ENCODE measurements around the gene ADAM12.
"Not testable (repeated sequence)": the region's sequence is repeated elsewhere in the genome, so short reads cannot be mapped to it uniquely, and the experiment has no call there.

ADAM12 gene

DNA sequence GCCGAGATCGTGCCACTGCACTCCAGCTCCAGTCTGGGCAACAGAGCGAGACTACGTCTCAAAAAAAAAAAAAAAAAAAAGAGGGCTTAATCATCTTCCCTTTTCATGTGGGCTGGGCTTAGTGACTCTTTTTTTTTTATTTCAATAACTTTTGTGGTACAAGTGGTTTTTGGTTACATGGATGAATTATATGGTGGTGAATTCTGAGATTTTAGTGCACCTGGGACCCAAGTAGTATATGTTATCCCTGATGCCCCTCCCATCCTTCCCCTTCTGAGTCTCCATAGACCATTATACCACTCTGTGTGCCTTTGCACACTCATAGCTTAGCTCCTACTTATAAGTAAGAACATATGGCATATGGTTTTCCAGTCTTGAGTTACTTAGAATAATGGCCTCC, 4.8 kb upstream of the ADAM12 start:
- Mint-ChIP-seq H3K9me3 (no peaks in the 10 kb centered on the region), H3K4me1 (ENCODE audit: low read depth) (peaks cover 2% of the 10 kb centered on the region), H3K27me3 (ENCODE audit: low read depth) (peaks cover 10% of the 10 kb centered on the region), H3K4me3 (no peak overlapping the region), H3K36me3 (ENCODE audit: low read depth) (no peaks in the 10 kb centered on the region), H3K27ac (no peak overlapping the region)
- no peak for DNase-seq (ENCODE audit: low spot score)

DNA sequence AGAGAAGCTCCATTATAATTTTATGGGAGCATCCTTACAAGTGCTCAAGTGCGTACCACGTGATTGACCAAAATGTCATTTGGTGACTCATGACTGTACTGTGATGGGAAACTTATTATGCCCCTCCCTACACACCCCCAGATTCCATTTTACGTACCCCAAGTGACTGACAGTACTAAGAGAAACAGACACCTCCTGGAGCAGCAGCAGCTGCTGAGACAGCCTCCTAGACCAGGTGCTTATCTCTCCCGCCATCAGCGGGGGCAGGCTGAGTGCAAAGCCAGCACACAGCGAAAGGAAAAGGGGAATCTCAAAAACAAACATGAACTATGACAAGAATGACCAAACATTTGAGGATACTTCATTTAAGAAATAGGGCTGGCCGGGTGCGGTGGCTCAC, 4.2 kb upstream of the ADAM12 start:
- no peaks in the 10 kb centered on the region for H3K9me3 Mint-ChIP-seq
- no peak for DNase-seq (ENCODE audit: low spot score)
- peaks cover 2% of the 10 kb centered on the region for H3K4me1 Mint-ChIP-seq (ENCODE audit: low read depth)
- H3K36me3 Mint-ChIP-seq (ENCODE audit: low read depth) = no peaks in the 10 kb centered on the region
- no peak overlapping the region for H3K27ac Mint-ChIP-seq
- peaks cover 11% of the 10 kb centered on the region for H3K27me3 Mint-ChIP-seq (ENCODE audit: low read depth)
- no peak overlapping the region for H3K4me3 Mint-ChIP-seq

DNA sequence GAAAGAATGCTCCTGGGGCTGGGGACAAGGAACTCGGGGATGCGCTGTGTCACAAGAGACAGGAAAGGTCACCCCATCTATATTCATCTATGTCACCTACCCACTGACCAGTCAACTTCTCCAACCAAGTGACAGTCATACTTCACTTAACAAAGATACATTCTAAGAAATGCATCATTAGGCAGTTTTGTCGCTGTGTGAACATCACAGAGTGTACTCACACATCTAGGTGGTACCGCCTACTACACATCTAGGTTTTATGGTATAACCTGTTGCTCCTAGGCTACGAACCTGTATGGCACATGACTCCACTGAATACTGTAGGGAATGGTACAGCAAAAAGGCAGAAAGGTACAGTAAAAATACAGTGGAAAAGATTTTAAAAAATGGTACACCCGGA, 3.8 kb upstream of the ADAM12 start:
- H3K36me3 Mint-ChIP-seq (ENCODE audit: low read depth) = no peaks in the 10 kb centered on the region
- H3K27me3 Mint-ChIP-seq (ENCODE audit: low read depth) = peaks cover 15% of the 10 kb centered on the region
- H3K4me1 Mint-ChIP-seq (ENCODE audit: low read depth) = peaks cover 4% of the 10 kb centered on the region
- H3K27ac Mint-ChIP-seq = no peak overlapping the region
- no peak overlapping the region for H3K4me3 Mint-ChIP-seq
- no peak for DNase-seq (ENCODE audit: low spot score)
- no peaks in the 10 kb centered on the region for H3K9me3 Mint-ChIP-seq

DNA sequence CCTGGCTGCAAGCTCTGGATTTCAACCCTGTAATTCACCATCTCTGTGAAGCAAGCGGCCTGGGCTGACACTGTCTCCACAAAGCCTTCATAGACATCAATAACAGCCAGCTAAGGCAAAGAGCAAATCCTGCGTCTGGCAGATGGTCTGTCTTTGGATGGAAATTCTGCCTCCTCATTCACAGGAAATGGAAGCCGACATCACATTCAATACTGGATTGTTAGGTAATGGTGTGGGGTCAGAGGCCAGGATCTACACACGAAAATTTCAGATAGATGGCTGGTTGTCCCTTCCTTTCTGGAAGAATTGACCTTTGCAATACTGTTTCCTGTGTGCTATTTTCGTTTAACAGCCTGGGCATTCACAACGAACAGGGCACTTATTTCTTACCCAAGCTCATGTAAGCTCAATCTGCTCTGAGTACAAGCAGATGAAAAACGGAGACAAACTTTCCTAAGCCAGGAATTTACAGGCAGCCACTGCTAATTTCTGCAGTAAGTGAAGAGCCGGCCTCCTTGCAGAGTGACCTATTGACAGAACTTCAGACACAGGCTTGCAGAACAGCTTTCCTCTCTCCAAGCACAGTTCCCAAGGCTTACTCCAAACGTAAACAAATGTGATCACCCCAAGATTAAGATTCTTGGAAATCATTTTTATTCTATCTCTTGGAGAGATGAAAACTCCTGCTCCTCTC, 3.1 kb upstream of the ADAM12 start:
- Mint-ChIP-seq H3K27ac (no peak overlapping the region), H3K9me3 (no peaks in the 10 kb centered on the region), H3K36me3 (ENCODE audit: low read depth) (no peaks in the 10 kb centered on the region), H3K4me3 (no peak overlapping the region), H3K4me1 (ENCODE audit: low read depth) (peaks cover 6% of the 10 kb centered on the region), H3K27me3 (ENCODE audit: low read depth) (peaks cover 22% of the 10 kb centered on the region)
- DNase-seq (ENCODE audit: low spot score) = no peak

DNA sequence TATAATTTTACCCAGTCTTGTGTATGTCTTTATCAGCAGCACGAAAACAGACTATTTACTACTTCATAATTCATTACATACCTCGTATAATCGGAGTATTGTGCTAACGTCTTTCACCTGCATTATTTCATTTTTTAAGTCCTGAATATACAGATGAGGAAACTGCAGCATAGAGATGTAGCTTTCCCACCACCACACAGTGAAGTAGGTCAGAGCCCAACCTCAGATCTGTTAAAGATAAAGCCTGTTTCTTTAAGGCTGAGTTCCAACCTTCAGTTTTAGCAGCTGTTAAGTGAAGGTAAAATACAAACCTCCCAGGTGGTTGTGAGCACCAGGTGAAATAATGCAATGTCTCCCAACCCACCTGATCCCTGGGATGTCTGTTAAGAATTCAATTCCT, 2.0 kb upstream of the ADAM12 start:
- no peaks in the 10 kb centered on the region for H3K36me3 Mint-ChIP-seq (ENCODE audit: low read depth)
- H3K27ac Mint-ChIP-seq = no peak overlapping the region
- H3K9me3 Mint-ChIP-seq = no peaks in the 10 kb centered on the region
- no peak for DNase-seq (ENCODE audit: low spot score)
- peaks cover 26% of the 10 kb centered on the region for H3K27me3 Mint-ChIP-seq (ENCODE audit: low read depth)
- H3K4me1 Mint-ChIP-seq (ENCODE audit: low read depth) = peaks cover 6% of the 10 kb centered on the region
- no peak overlapping the region for H3K4me3 Mint-ChIP-seq

DNA sequence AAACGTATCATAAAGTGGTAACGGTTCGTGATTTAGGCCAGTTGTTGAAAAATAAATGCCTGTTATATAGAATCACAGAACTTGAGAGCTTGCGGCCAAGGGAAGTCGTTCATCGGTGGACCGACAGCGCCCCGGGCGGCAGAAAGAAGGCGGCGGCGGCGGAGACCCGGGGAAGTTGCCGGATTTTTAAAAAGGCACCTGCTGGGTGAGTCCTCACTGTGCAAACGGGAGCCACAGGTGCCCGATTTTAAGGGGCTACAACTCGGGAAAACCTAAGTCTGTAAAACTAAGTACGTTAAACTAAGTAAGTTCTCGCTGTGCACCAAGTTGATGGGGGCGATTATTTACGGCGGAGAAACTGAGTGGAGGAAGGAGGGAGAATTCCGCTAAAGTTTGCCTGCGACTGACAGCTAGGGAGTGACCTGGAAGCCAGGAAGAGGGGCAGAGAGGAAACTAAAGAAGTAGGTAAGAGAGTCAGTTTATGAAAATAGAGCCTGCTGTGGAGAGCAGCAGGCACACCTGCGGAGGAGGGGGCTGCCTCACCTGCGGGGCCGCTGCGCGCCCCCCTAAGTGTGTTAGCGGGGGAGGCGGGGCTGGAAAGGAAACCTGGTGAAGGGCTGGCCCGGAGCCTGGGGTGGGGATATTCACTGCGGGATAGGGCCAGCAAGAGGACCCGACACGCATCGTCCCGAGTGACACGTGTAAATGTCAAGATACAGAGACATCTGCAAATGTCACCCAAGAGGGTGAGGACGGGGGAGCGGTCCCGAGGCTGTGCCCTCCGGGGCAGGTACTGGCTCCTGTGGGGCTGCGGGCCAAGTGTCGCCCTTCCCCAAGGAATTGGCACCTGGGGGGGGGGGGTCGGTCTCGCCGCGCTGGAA, 996 bp downstream of the ADAM12 start:
- Mint-ChIP-seq H3K9me3 (no peaks in the 10 kb centered on the region), H3K4me1 (ENCODE audit: low read depth) (peaks cover 6% of the 10 kb centered on the region), H3K27ac (peak overlapping the region; percentile 32), H3K27me3 (ENCODE audit: low read depth) (peaks cover 26% of the 10 kb centered on the region), H3K4me3 (peak overlapping the region; percentile 24), H3K36me3 (ENCODE audit: low read depth) (no peaks in the 10 kb centered on the region)
- DNase-seq (ENCODE audit: low spot score) = peak; percentile 4

DNA sequence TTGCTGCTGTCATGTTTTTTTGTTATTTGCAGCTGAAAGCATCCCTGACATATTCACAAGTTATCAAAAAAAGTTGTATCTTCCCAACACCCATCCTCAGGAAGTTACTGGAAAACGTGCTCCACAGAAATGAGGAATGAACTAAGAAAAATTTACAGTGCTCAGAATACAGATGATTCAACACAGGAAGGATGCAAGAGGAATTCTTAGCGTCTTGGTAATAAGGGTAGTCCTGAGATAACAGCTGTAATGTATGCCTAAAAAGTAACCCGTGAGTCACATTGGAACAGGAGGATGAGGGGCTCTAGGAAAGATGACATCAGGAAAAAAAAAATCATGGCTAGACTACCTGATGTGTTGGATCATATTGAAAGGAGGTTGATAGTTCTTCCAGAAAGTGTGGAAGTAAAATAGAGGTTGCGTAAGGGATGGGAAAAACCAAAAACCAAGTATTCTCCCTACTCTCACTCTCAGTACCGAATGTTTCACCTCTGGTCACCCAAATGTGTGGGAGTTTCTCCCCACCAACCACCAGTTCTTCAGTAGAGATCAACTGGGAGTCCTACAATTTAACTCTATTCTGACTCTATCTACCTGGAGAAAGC, 3.9 kb downstream of the ADAM12 start:
- no peak overlapping the region for H3K27ac Mint-ChIP-seq
- H3K4me3 Mint-ChIP-seq = no peak overlapping the region
- peaks cover 19% of the 10 kb centered on the region for H3K27me3 Mint-ChIP-seq (ENCODE audit: low read depth)
- no peaks in the 10 kb centered on the region for H3K9me3 Mint-ChIP-seq
- no peaks in the 10 kb centered on the region for H3K36me3 Mint-ChIP-seq (ENCODE audit: low read depth)
- peaks cover 6% of the 10 kb centered on the region for H3K4me1 Mint-ChIP-seq (ENCODE audit: low read depth)
- DNase-seq (ENCODE audit: low spot score) = no peak

DNA sequence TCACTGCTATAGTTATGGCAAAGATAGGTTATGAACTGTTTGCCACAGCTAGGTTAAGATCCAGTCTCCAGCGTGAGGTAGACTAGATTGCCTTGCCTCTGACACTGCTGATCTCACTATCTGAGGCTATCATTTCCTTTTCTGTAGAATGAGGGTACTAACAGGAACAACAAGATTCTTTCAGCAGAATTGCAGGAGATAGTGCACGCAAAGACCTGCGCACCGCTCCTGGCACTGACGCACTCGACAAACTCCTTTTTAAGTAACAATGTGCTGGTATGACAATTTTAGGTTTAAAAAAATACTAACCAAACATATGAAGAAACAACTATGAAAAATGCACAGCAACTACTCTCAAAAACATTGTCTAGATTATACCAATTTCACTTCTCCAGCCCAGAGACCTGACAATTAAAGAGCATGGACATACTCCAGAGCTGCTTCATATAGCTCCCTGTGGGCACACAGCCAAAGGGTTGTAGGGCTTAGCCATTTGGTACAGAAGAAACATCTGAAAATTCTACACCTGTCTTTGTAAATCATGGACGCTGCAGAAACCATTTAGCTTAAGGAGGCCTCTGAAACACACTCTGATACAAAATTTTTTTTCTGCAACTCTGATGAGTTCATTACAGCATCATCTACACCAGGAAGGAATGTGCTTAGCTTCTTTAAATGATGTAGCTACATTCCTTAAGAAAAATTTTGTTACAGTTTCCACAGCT, 7.8 kb downstream of the ADAM12 start:
- no peak for DNase-seq (ENCODE audit: low spot score)
- H3K4me1 Mint-ChIP-seq (ENCODE audit: low read depth) = no peaks in the 10 kb centered on the region
- no peak overlapping the region for H3K27ac Mint-ChIP-seq
- no peaks in the 10 kb centered on the region for H3K9me3 Mint-ChIP-seq
- H3K27me3 Mint-ChIP-seq (ENCODE audit: low read depth) = no peaks in the 10 kb centered on the region
- H3K4me3 Mint-ChIP-seq = no peak overlapping the region
- no peaks in the 10 kb centered on the region for H3K36me3 Mint-ChIP-seq (ENCODE audit: low read depth)

DNA sequence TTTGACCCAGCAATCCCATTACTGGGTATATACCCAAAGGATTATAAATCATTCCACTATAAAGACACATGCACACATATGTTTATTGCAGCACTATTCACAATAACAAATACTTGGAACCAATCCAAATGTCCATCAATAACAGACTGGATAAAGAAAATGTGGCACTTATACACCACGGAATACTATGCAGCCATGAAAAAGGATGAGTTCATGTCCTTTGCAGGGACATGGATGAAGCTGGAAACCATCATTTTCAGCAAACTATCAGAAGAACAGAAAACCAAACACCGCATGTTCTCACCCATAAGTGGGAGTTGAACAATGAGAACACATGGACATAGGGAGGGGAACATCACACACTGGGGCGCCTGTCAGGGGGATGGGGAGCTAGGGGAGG, 9.1 kb downstream of the ADAM12 start:
- not testable (repeated sequence) for H3K4me3 Mint-ChIP-seq; H3K36me3 Mint-ChIP-seq (ENCODE audit: low read depth); H3K27ac Mint-ChIP-seq; H3K9me3 Mint-ChIP-seq; H3K27me3 Mint-ChIP-seq (ENCODE audit: low read depth); H3K4me1 Mint-ChIP-seq (ENCODE audit: low read depth); DNase-seq (ENCODE audit: low spot score)

DNA sequence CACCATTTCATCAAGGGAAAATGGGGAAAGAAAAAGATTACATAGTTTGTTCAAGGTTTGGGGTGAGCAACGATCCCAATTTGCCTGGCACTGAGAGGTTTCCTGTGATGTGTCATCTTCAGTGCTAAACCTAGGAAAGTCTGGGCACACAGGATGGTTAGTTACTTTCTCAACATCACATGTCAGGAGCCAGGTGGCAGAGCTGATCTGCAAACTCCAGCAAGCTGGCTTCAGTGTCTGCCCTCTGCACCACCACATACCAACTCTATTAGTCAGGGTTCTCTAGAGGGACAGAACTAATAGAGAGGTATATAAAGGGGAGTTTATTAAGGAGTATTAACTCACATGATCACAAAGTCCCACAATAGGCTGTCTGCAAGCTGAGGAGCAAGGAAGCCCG, 11.3 kb downstream of the ADAM12 start:
- no peak overlapping the region for H3K4me3 Mint-ChIP-seq
- no peaks in the 10 kb centered on the region for H3K27me3 Mint-ChIP-seq (ENCODE audit: low read depth)
- no peaks in the 10 kb centered on the region for H3K36me3 Mint-ChIP-seq (ENCODE audit: low read depth)
- no peak overlapping the region for H3K27ac Mint-ChIP-seq
- no peaks in the 10 kb centered on the region for H3K4me1 Mint-ChIP-seq (ENCODE audit: low read depth)
- DNase-seq (ENCODE audit: low spot score) = no peak
- peaks cover 4% of the 10 kb centered on the region for H3K9me3 Mint-ChIP-seq

DNA sequence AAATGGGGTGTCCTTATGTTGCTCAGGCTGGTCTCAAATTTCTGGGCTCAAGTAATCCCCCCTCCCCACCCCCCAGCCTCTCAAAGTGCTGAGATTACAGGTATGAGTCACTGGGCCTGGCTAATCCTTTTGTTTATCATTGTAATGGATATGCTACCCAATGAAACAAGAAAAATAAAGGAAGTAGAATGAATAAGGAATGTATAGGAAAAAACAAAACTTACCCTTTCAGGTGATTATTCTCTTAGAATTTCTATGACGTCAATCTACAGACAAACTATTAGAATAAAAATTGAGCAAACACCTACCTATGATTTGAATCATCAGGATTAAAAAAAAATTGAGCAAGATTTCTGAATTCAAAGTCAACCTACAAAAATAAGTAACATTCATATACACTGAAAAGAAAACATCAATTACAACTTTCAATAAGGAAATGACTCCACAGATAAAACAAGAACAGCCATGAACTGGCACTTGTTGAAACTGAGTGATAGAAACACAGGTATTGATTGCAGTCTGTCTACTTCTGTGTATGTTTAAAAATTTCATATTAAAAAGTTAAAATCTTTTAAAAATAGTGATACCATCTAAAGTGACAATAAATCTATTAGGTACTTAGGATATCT, 12.2 kb downstream of the ADAM12 start:
- no peak for DNase-seq (ENCODE audit: low spot score)
- Mint-ChIP-seq H3K9me3 (peaks cover 4% of the 10 kb centered on the region), H3K27me3 (ENCODE audit: low read depth) (no peaks in the 10 kb centered on the region), H3K4me1 (ENCODE audit: low read depth) (no peaks in the 10 kb centered on the region), H3K36me3 (ENCODE audit: low read depth) (no peaks in the 10 kb centered on the region), H3K27ac (no peak overlapping the region), H3K4me3 (no peak overlapping the region)

DNA sequence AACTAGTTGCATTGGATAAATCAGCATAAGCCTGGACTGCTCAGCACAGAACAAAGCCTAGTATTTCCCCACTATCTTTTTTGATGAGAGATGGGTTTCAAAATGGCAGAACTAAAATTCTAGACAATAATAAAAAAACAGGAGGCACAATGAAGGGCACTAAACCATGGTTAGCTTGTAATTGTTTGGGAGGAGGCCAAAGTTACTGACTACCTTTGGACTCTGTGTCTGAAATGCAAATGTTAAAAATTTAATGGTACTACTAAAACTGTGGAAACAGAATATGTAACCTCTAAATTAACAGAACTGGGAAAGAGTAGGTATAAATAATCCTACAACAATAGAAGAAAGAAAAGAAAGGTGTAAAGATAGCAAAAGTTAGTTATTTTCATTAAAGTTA, 13.0 kb downstream of the ADAM12 start:
- Mint-ChIP-seq H3K4me3 (no peak overlapping the region), H3K4me1 (ENCODE audit: low read depth) (no peaks in the 10 kb centered on the region), H3K27me3 (ENCODE audit: low read depth) (no peaks in the 10 kb centered on the region), H3K9me3 (peaks cover 4% of the 10 kb centered on the region), H3K36me3 (ENCODE audit: low read depth) (no peaks in the 10 kb centered on the region), H3K27ac (no peak overlapping the region)
- no peak for DNase-seq (ENCODE audit: low spot score)

DNA sequence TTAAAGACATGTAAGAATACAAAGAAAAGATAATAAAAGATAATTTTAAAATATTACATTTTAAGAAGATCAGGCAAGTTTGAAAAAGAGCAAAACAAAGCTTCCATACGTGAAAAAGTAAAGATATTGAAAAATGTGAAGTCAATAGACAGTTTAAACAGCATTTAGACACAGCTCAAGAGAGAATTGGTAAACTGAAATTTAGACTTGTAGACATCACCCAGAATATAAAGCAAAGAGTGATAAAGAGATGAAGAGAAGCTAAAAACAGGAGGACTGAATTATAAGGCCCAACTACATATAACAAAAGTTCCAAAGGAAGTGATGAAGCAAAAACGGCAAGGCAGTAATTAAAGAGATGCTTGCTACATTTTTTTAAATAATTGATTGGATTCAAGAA, 13.8 kb downstream of the ADAM12 start:
- Mint-ChIP-seq H3K27ac (no peak overlapping the region), H3K4me3 (no peak overlapping the region), H3K4me1 (ENCODE audit: low read depth) (no peaks in the 10 kb centered on the region), H3K36me3 (ENCODE audit: low read depth) (no peaks in the 10 kb centered on the region), H3K9me3 (peaks cover 4% of the 10 kb centered on the region), H3K27me3 (ENCODE audit: low read depth) (no peaks in the 10 kb centered on the region)
- no peak for DNase-seq (ENCODE audit: low spot score)
